Lung (tissue), 12 donors: Measurements from ENCODE around the gene TBRG1. TPM values are rescaled to one million over a fixed set of nuclear protein-coding genes. Genes with fewer than 3 reads are reported as not detected.

ENCODE experiments used
- ATAC-seq: fragments of 200-7000 bp; cut with Tn5 transposase; one replicate; pipeline ENCODE4 v1.9.1; 2020; ENCODE audit warnings: moderate number of reproducible peaks; ENCODE audit not compliant: insufficient read depth, low FRiP score
- DNase-seq, 3 donors: peaks; one replicate each; pipeline ENCODE4 v3.0.0-alpha.2; 2013 to 2017
- H3K27ac ChIP-seq, 2 donors: one replicate each; pipeline ENCODE4 v1.5.1; 2013; ENCODE audit warnings: mild to moderate bottlenecking in 2 of 2, moderate library complexity in 2 of 2, control low read depth in 1 of 2, inconsistent platforms in 1 of 2, low read depth in 1 of 2, low read length in 1 of 2
- H3K27me3 ChIP-seq, 3 donors: one replicate each; pipeline ENCODE4 v1.5.1; 2013; ENCODE audit warnings: low read length in 2 of 3; ENCODE audit not compliant: control insufficient read depth in 3 of 3, insufficient read depth in 3 of 3
- H3K36me3 ChIP-seq, 4 donors: one replicate each; pipeline ENCODE4 v1.5.1; 2013; ENCODE audit warnings: low read length in 4 of 4, mild to moderate bottlenecking in 1 of 4, moderate library complexity in 1 of 4; ENCODE audit not compliant: control insufficient read depth in 4 of 4, insufficient read depth in 4 of 4
- H3K4me1 ChIP-seq, 5 donors: one replicate each; pipeline ENCODE4 v1.5.1; 2013; ENCODE audit warnings: low read length in 5 of 5, mild to moderate bottlenecking in 2 of 5, moderate library complexity in 1 of 5; ENCODE audit not compliant: control insufficient read depth in 5 of 5, insufficient read depth in 5 of 5
- H3K4me3 ChIP-seq: one replicate; pipeline ENCODE4 v1.5.1; 2013; ENCODE audit warnings: mild to moderate bottlenecking, control low read depth, moderate library complexity
- H3K9ac ChIP-seq, 2 donors: one replicate each; pipeline ENCODE4 v1.5.1; 2013; ENCODE audit warnings: low read length in 2 of 2, control low read depth in 1 of 2; ENCODE audit not compliant: insufficient read depth in 1 of 2
- H3K9me3 ChIP-seq, 4 donors: one replicate each; pipeline ENCODE4 v1.5.1; 2013; ENCODE audit warnings: low read length in 3 of 4, mild to moderate bottlenecking in 1 of 4, moderate library complexity in 1 of 4; ENCODE audit not compliant: control insufficient read depth in 4 of 4, insufficient read depth in 3 of 4
- CTCF ChIP-seq: IDR thresholded peaks from 2 replicates; pipeline ENCODE4 v1.5.1; 2012; ENCODE audit warnings: mild to moderate bottlenecking; ENCODE audit errors: control extremely low read depth, extremely low read depth
- WGBS, 2 donors: extraction: QIAGEN DNeasy Blood & Tissue Kit; methylation state at CpG; one replicate each; pipeline ENCODE4 v1.1.7; 2013; 5-methylcytosine and 5-hydroxymethylcytosine counted together
- polyA plus RNA-seq, 2 donors: library from polyadenylated mRNA; stranded (reverse); fragments of 200-250 nt; gene quantifications; one replicate each; pipeline ENCODE4 v1.2.1, GENCODE V29; 2013
- total RNA-seq, 2 donors: library from RNA; depleted of rRNA in 1 of 2; stranded (reverse); fragments of >200 nt in 1 of 2; gene quantifications; one replicate each; pipeline ENCODE4 v1.2.1, GENCODE V29; 2014 to 2021
- donor health status: control.
- donor health status: control.
- donor health status: Bipolar disorder and iron deficiency.
- donor health status: healthy.
- donor health status: DM: yes; HTN: yes; CAD: no.

The TBRG1 gene
- total and polyA plus RNA-seq, 4 donors = 31.3 to 47.0 (median 37.6) TPM

- H3K36me3 ChIP-seq = peaks cover 0 to 6% (median 1%) of the 10 kb centered on the region in 4 donors
- no peaks in the 10 kb centered on the region for H3K27me3 ChIP-seq
- H3K9ac ChIP-seq = no peak overlapping the region
- WGBS, 2 donors = 73 to 85% methylated on average over 16 of the region's 16 CpGs
- H3K27ac ChIP-seq = no peak overlapping the region
- peak; percentile 58 for ATAC-seq
- peak in 2 of 3 donors; percentile 29 to 53 for DNase-seq
- H3K9me3 ChIP-seq = no peaks in the 10 kb centered on the region
- H3K4me1 ChIP-seq = peaks cover 0 to 4% (median 0%) of the 10 kb centered on the region in 5 donors
- no peak overlapping the region for H3K4me3 ChIP-seq
- TF ChIP-seq CTCF = no peak
These were observed 34.3 kb downstream of the TBRG1 start for GRCh38 chr11:124656774-124657630.

- TF ChIP-seq CTCF = no peak
- ATAC-seq (no peak), DNase-seq (no peak)
- no peak overlapping the region for H3K27ac ChIP-seq
- WGBS, 2 donors = 90 to 94% methylated on average over 5 of the region's 5 CpGs
- H3K27me3 ChIP-seq = no peaks in the 10 kb centered on the region
- peaks cover 0 to 4% (median 0%) of the 10 kb centered on the region in 5 donors for H3K4me1 ChIP-seq
- no peaks in the 10 kb centered on the region for H3K9me3 ChIP-seq
- peaks cover 0 to 6% (median 1%) of the 10 kb centered on the region in 4 donors for H3K36me3 ChIP-seq
- no peak overlapping the region for H3K9ac ChIP-seq
- no peak overlapping the region for H3K4me3 ChIP-seq
These were observed 35.2 kb downstream of the TBRG1 start for GRCh38 chr11:124657904-124658303.

- Histone ChIP-seq H3K27me3 (no peaks in the 10 kb centered on the region), H3K4me1 (peaks cover 0 to 4% (median 0%) of the 10 kb centered on the region in 5 donors), H3K27ac (no peak overlapping the region), H3K4me3 (no peak overlapping the region), H3K9me3 (no peaks in the 10 kb centered on the region), H3K36me3 (peaks cover 0 to 2% (median under 1%) of the 10 kb centered on the region in 4 donors), H3K9ac (no peak overlapping the region)
- no peak for TF ChIP-seq CTCF
- 88 to 89% methylated on average over 3 of the region's 3 CpGs for WGBS, 2 donors
- no peak for ATAC-seq
- no peak for DNase-seq
These were observed 35.8 kb downstream of the TBRG1 start for GRCh38 chr11:124658501-124658900.
